ENCODE data around the gene ANK3. TPM values are rescaled to one million over a fixed set of nuclear protein-coding genes. Genes with fewer than 3 reads are reported as not detected.
A peak's percentile ranks its signal among the peaks of the same experiment; 100 is the strongest.

ANK3 gene
- total RNA-seq (5.4 and 8.5 TPM in 2 replicates), polyA plus RNA-seq (0.67 and 0.88 TPM in 2 replicates), polyA minus RNA-seq (6.1 and 11.5 TPM in 2 replicates), Bru-seq, nascent RNA (percentile 32 among the genes with signal in this experiment), BruChase-seq, experiment 1, labeled RNA remaining after a 6-hour chase (percentile 21 among the genes with signal in this experiment), BruChase-seq, experiment 2, labeled RNA remaining after a 2-hour chase (percentile 25 among the genes with signal in this experiment)
- polyA plus RNA-seq (2011; cell fraction: cytosol; rRNA removed) = 2.3 TPM in 2 replicates
- polyA plus RNA-seq (2011; cell fraction: nucleus; rRNA removed) = 4.2 and 5.1 TPM in 2 replicates
- 4.6 and 5.7 TPM in 2 replicates for polyA plus RNA-seq (2012)
- polyA minus RNA-seq (2011; cell fraction: cytosol; rRNA and poly(A)+ RNA removed) = 5.5 TPM
- polyA minus RNA-seq (2011; cell fraction: nucleus; rRNA and poly(A)+ RNA removed) = 11.9 and 19.9 TPM in 2 replicates
- long read RNA-seq = 0 reads

GRCh38 chr10:60389413-60390025 is at the start of gene ANK3:
ANK3 (minus strand) TSS chr10:60389875; CDS start chr10:60389538, 337 bp downstream.
- no peaks in the 10 kb centered on the region for H3K36me3 ChIP-seq (ENCODE audit: control insufficient read depth in 2 of 2, extremely low read depth in 1 of 2, insufficient read depth in 2 of 2, low read length in 2 of 2)
- no peaks in the 10 kb centered on the region for H3K79me2 ChIP-seq (ENCODE audit: control insufficient read depth, insufficient read depth, low read length)
- no peaks in the 10 kb centered on the region for H3K27me3 ChIP-seq (ENCODE audit: control insufficient read depth in 2 of 2, insufficient read depth in 2 of 2, low read length in 2 of 2)
- TF ChIP-seq CTCF (IDR thresholded peaks at IDR 0.05; ENCODE audit: extremely low read depth in 1 of 2, insufficient read depth in 1 of 2, low read depth in 1 of 2, low read length in 2 of 2) (no peak), POLR2AphosphoS5 (IDR thresholded peaks at IDR 0.05; ENCODE audit: insufficient read depth, low read depth, low read length) (no peak), GATA2 (IDR thresholded peaks at IDR 0.05; ENCODE audit: insufficient read depth, insufficient read length, low read depth, low read length) (no peak), JUN (IDR thresholded peaks at IDR 0.05; ENCODE audit: borderline replicate concordance, insufficient read depth, insufficient read length, low read depth) (no peak), MYC (IDR thresholded peaks at IDR 0.05; ENCODE audit: low read depth, low read length) (no peak), FOS (IDR thresholded peaks at IDR 0.05; ENCODE audit: borderline replicate concordance, insufficient read depth, low read length) (no peak), POLR2A (IDR thresholded peaks at IDR 0.05; ENCODE audit: low read depth, low read length) (no peak), EZH2 (IDR thresholded peaks at IDR 0.05; ENCODE audit: borderline replicate concordance, low read depth, low read length, severe bottlenecking) (no peak)
- TF ChIP-seq, protein P1, sequence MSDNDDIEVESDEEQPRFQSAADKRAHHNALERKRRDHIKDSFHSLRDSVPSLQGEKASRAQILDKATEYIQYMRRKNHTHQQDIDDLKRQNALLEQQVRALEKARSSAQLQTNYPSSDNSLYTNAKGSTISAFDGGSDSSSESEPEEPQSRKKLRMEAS (IDR thresholded peaks at IDR 0.05; ENCODE audit: insufficient read depth, insufficient read length) = no peak
- peak within 1 kb of the TSS; percentile 78 for H3K4me2 ChIP-seq (ENCODE audit: insufficient read depth, low read length)
- peak within 1 kb of the TSS; percentile 32 for H3K27ac ChIP-seq (ENCODE audit: insufficient read depth, low read depth, low read length)
- peaks cover 34% of the 10 kb centered on the region for H3K4me1 ChIP-seq (ENCODE audit: control insufficient read depth, extremely low read depth, insufficient read depth, low read length)
- CTCF ChIA-PET = interaction anchor here (2.1 to 2.8 kb wide), 2 partner anchors 44 to 185 kb away, joined by 6 to 8 read pairs; no protein-coding TSS in a partner anchor
- peak within 1 kb of the TSS; percentile 87 for H2AFZ ChIP-seq (ENCODE audit: low read depth, low read length)
- POLR2A ChIA-PET = no interaction called here
- DNase-seq (ENCODE audit: low read depth, low spot score) (no peak), FAIRE-seq (no peak)
- intact Hi-C loops (cut with micrococcal nuclease) = loop anchor here (2.0 kb wide), 1 partner anchor 35 kb away; no protein-coding TSS in a partner anchor
- H3K9me3 ChIP-seq (replicated peaks; ENCODE audit: control insufficient read depth, insufficient read depth, low read length) = no peaks in the 10 kb centered on the region
- BruUV-seq (replicated peaks) = no TSS peak
- no peak within 1 kb of the TSS for H3K9ac ChIP-seq (replicated peaks; ENCODE audit: extremely low read depth, insufficient read depth, low read length)
- dilution Hi-C loops (cut with MboI; ENCODE audit: extremely low pct_ligation_motif_present, low sequenced_read_pairs) = no loop called here
- H3K4me3 ChIP-seq (replicated peaks in 1 of 3; ENCODE audit: insufficient read depth in 1 of 3, low read depth in 1 of 3, low read length in 3 of 3) = no peak within 1 kb of the TSS
- H4K20me1 ChIP-seq (replicated peaks; ENCODE audit: control insufficient read depth, extremely low read depth, insufficient read depth, low read length) = no peaks in the 10 kb centered on the region
- no peaks in the 10 kb centered on the region for H3K9me1 ChIP-seq (replicated peaks; ENCODE audit: control insufficient read depth, extremely low read depth, insufficient read depth, low read length)
